GM18508 (cell line): Measurements from ENCODE around the gene CXCL16.

ENCODE experiments used
- ATAC-seq: cut with Tn5 transposase; IDR thresholded peaks from one replicate; pipeline ENCODE4 v1.9.1; 2021; ENCODE audit warnings: moderate number of reproducible peaks; ENCODE audit not compliant: insufficient read depth, unreplicated experiment

CXCL16 gene, protein sequence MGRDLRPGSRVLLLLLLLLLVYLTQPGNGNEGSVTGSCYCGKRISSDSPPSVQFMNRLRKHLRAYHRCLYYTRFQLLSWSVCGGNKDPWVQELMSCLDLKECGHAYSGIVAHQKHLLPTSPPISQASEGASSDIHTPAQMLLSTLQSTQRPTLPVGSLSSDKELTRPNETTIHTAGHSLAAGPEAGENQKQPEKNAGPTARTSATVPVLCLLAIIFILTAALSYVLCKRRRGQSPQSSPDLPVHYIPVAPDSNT

DNA sequence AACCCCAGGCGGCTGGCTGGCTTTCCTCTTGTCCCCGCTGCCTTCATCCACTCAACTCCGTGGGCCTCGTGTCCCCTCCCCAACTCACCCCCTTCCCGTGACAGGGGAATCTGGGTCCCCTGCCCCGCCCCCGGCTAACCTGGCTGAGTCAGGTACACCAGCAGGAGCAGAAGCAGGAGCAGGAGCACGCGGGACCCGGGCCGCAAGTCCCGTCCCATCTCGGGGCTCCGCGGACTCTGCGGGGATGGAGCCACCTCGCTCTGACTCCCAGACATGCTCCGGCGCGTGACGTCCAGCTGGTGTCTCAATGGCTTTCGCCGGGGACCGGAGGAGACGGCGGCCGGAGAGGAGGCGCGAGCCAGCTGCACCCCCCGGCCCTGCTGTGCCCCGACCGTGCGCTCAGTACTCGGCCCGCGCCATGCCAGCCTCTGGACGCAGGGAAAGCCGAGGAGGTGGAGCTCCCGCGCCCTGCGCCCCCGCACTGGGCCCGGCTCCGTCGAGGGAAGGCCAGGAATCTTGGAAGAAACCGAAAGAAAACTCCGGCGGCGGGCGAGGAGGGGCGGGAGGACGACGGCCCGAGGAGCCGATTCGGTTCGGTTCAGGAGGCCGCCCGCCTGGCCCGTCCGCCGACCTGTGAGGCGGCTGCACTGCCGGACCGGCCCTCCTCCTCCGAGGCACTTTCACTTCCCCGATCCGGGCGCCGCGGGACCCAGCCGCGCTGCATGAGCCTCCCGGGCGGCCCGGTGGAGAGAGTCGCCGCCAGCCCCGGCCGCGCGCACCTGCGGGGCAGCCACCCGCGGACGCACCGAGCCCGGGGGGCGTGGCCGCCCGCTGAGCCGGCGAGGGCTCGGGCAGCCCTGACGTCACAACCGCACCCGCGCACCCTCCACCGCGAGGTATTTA, at the start of gene CXCL16, which contains the start of gene ZMYND15:
Gene CXCL16 (minus strand): TSS at position 807 of the 903 bp plus-strand sequence. CDS start 589 bp downstream, at position 218.
Gene ZMYND15 (plus strand): TSS at position 712 of the 903 bp plus-strand sequence. CDS start 716 bp downstream, outside the sequence.
- ATAC-seq, result no peak

DNA sequence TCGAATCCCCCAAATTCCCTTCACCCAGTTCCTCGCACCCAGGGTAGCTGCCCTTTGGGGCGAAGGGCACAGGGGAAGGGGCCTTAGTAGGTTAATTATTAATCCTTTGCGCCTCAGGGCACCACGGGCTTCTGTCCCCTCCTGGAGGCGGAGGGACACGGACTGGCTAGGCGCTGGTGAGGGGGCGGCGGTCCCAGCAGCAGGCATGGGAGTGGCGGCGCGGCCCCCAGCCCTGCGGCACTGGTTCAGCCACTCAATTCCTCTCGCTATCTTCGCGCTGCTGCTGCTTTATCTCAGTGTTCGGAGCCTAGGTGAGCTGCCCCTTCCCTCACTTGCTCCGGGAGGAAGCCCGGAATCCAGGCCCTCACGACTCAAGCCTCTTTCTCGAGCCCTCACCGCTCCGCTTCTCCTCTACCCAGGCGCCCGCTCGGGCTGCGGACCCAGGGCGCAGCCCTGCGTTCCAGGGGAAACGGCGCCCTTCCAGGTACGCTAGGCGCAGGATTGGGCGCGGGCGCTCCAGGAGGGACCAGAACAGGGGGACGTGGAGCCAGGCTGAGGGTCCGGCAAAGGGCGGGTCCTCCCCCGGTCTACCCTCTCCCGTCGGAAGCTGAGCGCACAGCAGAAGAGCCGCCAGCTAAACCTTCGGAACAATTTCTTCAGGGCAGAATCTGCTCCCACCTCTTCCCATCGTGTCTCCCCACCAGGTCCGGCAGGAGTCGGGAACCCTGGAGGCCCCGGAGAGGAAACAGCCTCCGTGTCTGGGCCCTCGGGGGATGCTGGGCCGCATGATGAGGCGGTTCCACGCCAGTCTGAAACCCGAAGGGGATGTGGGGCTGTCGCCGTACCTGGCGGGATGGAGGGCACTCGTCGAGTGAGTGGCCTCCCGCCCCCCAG, 49.3 kb upstream of the CXCL16 start, which contains the start of gene GLTPD2:
Gene GLTPD2 (plus strand): TSS at position 158 of the 894 bp plus-strand sequence. CDS start 48 bp downstream, at position 206.
- no peak for ATAC-seq

DNA sequence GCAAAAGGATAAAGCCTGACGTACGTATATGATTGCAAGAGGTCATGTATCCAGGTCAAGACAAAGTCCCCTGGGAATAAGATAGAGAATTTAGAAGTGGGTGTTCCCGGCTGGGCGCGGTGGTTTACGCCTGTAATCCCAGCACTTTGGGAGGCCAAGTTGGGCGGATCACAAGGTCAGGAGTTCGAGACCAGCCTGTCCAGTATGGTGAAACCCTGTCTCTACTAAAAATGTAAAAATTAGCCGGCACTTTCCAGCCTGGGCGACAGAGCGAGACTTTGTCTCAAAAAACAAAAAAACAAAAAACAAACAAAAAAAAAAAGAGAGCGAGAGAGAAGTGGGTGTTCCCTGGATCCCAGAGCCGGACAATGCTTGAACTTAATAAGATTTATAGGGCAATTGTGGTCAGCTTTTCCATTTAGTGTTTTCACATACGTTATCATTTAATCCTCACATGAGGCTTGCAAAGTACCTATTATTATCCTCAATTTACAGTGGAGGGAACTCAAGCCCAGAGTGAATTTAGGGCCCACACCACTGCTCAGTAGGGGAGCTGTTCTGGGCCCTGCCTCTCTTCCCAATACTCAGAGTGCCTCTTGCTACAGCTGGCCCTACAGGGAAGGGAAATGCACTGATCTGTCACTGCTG, 48.6 kb upstream of the CXCL16 start:
- no peak for ATAC-seq

DNA sequence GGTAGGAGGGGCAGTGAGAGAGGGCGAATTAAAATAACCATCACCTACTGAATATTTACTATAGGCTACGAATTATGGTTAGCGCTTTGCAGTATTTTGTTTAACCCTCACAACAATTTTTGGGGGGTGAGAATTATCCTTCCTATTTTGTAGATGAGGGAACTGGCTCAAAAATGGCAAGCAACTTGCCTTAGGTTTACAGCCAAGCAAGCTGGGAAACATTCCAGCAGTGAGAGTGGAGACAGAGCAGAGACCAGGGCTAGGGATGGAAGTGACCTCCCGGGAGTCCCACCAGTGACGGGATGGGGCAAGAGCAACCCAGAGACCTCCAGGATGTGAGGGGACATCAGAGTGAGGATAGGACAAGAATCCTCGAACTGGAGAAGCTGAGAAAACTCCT, 46.8 kb upstream of the CXCL16 start:
- no peak for ATAC-seq

DNA sequence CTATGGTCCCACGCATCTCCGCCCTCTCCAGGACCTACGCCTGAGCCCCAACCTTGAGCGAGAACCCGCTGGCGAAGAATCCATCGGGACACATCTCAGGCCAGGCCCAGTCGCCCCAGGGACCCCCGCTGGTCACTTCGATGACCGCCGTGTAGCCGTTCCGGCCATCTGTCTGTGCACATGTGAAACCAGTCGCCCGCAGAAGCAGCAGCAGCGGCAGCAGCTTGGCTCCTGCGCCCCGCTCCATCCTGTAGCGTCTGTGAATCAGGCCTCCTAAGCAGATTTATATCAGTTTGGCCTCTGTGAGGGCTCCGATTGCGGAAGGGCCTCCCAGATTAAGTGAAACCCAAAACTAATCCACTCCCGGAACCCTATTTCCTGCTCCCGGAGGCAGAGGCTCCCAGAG, 46.4 kb upstream of the CXCL16 start, which contains the start of gene VMO1:
Gene VMO1 (minus strand): TSS at position 259 of the 406 bp plus-strand sequence. CDS start 12 bp downstream, at position 247.
- ATAC-seq, result no peak

DNA sequence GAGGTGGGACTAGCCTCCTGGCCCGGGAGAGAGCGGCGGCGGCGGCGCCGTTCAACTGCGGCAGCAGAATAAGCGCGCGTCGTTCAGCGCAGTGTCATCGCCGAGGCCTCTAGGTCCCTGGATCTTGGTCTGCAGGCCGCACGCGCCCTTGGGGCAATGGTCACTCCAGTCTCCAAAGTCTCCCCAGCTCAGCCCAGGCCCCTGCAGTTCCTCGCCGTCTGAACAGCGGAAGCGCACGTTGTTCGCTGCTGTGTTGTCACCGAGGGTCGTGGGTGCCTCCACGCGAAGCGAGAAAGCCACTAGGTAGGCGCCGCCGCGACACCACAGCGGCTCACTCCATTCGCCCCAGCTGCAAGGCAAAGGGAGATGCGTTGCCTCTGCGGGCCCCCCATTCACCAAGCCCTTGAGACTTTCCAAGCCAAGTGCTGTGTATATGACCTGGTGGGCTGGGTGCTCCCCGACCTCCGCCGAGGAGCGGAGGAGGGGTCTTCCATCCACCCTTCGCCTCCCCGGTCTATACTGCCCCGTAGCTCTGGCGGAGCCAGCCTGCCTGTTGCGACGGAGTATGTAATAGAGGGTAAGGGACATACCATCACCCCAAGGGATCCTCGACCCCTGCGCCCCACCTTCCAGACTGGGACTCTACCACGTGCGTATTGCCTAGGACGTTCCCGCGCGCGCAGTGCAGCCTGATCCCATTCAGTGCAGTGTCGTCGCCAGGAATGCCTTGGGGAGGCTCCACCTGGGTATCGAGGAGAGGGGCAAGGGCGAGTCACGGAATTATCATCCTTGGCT, 45.8 kb upstream of the CXCL16 start:
- ATAC-seq, result no peak

DNA sequence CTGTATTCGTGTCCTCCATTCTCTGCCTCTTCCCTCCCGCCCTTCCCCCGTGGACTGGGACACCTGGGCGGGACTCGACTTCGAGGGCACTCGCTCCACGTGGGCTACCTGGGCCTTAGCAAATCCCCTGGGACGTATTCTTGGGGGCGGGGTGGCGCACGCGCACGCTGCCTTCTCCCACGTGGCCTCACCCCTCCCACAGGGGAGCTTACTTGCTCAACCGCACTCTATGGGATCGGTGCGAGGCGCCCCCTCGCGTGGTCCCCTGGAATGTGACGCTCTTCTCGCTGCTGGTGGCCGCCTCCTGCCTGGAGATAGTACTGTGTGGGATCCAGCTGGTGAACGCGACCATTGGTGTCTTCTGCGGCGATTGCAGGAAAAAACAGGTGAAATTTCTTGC, 42.9 kb upstream of the CXCL16 start:
- ATAC-seq, result no peak

DNA sequence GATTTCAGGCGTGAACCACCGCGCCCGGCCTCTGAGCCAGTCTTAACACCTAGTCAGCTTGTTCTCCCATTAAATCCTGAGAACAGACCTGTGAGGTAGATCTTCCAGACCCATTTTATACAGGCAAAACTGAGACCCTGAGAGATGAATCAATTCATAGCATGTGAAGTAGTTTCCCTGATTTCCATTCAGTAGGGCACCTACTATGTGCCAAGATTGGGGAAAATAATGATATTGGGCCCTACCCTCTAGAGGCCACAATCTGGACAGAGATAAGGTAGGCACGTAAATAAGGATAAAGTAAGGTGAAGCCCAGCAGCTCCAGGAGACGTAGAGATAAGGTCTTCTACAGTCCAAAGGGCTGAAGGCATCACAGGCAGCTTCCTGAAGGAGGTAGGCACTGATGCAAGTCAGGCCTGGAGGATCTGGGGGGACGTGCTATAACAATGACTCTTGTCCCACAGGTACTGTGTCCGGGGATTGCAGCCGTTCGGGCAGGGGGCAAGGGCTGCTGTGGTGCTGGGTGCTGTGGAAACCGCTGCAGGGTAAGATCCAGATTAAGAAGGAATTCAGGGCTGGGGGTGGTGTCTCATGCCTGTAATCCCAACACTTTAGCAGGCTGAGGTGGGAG, 40.7 kb upstream of the CXCL16 start:
- ATAC-seq, result no peak

DNA sequence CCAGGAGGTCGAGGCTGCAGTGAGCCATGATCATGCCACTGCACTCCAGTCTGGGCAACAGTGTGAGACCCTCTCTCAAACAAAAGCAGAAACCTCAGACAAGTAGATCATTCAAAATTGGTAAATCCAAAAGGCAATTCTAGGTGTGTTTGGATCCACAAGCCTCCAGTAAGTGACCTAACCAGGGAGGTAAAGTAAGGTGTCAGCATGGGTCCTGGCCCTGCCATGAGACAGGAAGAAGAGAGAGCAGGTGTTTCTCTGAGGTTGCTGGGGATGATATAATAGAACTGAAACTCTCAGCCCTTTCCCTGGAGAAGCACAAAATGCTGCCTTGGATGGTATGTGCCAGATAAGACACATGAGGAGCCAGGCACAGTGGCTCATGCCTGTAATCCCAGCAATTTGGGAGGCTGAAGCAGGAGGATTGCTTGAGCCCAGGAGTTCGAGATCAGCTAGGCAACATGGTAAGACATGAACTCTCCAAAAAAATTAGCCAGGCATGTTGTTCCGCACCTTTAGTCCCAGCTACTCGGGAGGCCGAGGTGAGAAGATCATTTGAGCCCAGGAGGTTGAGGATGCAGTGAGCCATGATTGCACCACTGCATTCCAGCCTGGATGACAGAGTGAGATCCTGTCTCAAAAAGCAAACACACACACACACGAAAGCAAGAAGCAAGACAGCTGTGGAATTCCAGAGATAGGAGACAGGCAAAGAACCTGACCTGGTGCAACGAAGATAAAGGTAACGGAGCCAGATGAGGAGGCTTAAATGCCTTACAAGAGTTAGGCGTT, 38.4 kb upstream of the CXCL16 start:
- no peak for ATAC-seq

DNA sequence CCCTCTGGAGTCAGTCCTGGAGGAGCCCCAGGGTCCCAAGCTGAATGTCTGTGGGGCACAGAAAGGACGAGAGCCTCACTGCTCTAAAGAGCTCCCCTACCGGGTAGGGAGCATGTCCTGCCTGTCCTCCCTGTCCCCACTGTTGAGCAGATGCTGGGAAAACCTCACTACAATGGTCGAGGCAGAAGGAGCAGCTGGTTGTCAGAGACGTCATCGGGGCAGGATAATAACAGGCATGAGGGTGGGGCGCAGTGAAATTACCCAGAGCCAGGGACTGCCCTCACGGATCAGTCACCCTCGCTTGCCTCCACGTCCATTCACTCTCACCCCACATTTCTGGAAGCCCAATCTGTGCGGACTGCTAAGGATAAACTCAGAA, 32.5 kb upstream of the CXCL16 start:
- ATAC-seq, result no peak

DNA sequence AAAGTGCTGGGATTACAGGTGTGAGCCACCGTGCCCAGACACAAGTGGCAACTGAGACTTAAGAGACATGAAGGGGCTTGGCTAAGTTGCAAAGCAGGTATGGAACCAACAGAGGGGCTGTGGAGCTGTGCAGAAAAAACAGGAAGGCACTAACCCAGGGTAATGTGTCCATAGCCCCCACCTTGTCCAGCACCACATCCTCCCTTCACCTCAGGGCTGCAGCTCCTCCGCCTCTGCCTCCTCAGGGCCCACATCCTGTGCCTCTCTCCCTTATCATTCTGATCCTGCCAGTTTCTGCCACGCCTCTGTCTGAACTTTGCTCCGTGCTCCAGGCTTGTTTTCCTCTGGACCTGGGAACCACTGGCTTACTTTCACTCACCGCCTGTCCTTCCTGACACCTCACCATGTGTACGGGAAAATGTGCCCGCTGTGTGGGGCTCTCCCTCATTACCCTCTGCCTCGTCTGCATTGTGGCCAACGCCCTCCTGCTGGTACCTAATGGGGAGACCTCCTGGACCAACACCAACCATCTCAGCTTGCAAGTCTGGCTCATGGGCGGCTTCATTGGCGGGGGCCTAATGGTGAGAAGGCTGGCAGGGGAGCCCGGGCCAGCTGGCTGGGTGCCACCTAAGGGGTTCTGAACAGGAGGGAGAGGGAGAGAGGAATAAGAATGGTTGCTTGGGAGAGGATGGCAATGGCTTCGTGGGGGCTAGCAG, 31.9 kb upstream of the CXCL16 start, which contains the start of gene TM4SF5:
Gene TM4SF5 (plus strand): TSS at position 368 of the 716 bp plus-strand sequence. CDS start 37 bp downstream, at position 405.
- no peak for ATAC-seq

DNA sequence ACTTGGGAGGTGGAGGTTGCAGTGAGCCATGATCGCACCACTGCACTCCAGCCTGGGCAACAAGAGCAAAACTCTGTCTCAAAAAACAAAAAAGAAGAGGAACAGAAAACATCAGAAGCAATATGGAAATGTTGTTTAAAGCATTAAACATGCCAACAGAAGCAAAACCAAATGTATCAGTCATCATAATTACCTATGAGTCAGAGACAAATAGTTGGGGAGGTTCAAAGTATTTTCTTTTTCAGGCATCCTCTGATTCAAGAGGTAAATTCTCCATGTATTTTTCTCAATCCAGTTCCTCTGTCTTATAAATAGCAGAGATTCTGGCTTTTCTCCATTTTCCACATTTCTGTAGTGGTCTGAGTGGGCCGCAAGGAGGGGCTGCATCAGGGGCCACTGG, 29.9 kb upstream of the CXCL16 start:
- no peak for ATAC-seq

DNA sequence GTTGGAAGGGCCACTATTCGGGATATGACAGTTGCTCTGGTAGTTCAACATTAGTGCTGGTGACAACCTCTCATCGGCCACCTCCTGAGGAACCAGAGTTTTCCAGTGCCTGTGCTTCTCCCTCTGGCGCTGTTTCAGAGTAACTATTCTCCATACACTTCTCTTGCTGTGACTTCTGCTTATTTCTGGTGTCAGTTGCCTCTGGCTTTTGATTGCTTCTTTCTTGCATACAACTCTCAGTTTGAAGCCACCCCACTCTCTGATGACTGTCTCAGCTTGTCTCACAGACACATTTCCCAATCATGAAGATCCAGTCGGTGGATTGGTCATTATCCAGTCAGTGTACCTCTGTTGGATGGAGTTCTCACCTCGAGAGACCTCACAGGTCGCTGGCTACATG, 28.6 kb upstream of the CXCL16 start:
- no peak for ATAC-seq

DNA sequence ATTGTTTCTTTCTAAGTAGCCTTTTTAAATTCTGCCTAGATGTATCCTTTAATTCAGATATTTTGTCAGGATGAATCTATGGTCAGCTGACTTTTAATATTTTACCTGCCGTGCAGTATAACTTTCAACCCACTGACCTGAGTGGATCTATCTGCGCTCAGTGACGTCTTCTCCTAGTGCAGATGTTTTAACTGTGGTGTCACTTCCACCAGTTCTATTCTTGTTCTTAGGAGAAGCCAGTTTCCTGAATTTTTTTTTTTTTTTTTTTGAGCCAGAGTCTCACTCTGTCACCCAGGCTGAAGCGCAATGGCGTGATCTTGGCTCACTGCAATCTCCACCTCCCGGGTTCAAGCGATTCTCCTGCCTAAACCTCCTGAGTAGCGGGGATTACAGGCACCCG, 27.0 kb upstream of the CXCL16 start:
- ATAC-seq, result no peak

DNA sequence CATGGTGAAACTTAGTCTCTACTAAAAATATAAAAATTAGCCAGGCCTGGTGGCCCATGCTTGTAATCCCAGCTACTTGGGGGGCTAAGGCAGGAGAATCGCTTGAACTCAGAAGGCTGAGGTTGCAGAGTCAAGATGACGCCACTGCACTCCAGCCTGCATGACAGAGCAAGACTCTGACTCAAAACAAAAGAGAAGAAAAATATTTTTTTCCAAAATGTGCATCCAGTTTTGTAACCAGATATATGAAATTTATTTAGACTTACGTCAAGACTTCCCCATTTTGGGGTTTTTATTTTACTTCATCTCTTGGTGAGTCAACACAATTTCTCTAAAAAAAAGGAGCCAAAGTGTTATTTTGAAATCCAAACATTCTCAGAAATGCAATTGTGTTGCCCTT, 26.5 kb upstream of the CXCL16 start:
- ATAC-seq, result no peak

DNA sequence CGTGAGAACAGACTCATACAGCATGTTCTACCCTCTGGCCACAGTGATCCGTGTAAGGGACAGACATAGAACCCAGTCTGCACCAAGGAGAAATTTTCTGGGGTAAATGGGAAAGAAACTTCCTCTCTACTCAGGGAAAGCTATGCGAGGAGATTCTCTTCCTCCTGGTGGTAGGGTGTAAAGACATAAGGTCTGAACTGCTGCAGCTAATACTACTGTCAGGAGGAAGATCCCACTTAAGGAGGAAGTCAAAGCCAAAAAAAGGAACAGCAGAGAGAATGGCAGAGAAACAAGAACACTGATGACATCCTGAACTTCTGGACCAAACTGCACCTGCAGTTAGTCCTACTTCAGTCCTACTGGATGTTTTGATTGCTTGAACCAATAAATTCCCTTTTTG, 24.9 kb upstream of the CXCL16 start:
- no peak for ATAC-seq

DNA sequence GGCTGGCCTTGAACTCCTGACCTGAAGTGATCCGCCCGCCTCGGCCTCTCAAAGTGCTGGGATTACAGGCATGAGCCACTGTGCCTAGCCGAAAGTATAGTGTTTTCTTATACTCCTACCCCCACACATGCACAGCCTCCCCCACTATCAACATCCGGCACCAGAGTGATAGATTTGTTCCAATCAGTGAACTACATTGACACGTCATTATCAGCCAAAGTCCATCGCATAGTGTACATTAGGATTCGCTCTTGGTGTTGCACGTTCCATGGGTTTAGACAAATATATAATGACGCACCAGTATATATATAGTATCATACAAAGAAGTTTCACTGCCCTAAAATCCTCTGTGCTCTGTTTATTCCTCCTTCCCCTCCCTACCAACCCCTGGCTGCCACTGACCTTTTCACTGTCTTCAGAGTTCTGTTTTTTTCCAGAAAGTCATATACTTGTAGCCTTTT, 20.1 kb upstream of the CXCL16 start:
- no peak for ATAC-seq
